Panc1 (cell line): ENCODE measurements around the gene LYSMD4. TPM values are rescaled to one million over a fixed set of nuclear protein-coding genes. Genes with fewer than 3 reads are reported as not detected.

ENCODE experiments used
- ATAC-seq: fragments of 200-7000 bp; cut with Tn5 transposase; 2 replicates; pipeline ENCODE4 v1.9.1; 2020; ENCODE audit warnings: mild to moderate bottlenecking, moderate library complexity
- BruUV-seq: library from RNA; stranded (reverse); fragments of 400-500 nt; replicated peaks from 2 replicates; lab custom pipeline; 2021; lab: Mats Ljungman, UMichigan
- CTCF ChIA-PET: fragments of 300-600 bp; sonication (Branson Sonifier 250); formaldehyde crosslinking; loops from one replicate; lab custom pipeline; 2022; ENCODE audit warnings: antibody characterized with exemption; lab: Charles Lee
- POLR2A ChIA-PET: fragments of 300-600 bp; sonication (Branson Sonifier 250); formaldehyde crosslinking; loops from one replicate; lab custom pipeline; 2022; ENCODE audit warnings: antibody characterized with exemption; lab: Charles Lee
- DNase-seq: peaks from one replicate; pipeline ENCODE4 v3.0.0-alpha.2; 2010; ENCODE audit warnings: low read depth, low spot score
- H3K27ac ChIP-seq: 2 replicates; pipeline ENCODE4 v1.5.1; 2011; ENCODE audit warnings: mild to moderate bottlenecking, low read length, inconsistent platforms
- H3K27me3 ChIP-seq: fragments of 200-500 bp; sonication (Bioruptor generic); 2 replicates; pipeline ENCODE4 v1.6.0; 2014; ENCODE audit warnings: low read length, inconsistent platforms; ENCODE audit not compliant: control insufficient read depth, insufficient read depth
- H3K36me3 ChIP-seq: fragments of 200-500 bp; sonication (Bioruptor generic); 2 replicates; pipeline ENCODE4 v1.5.1; 2014; ENCODE audit warnings: inconsistent platforms, mild to moderate bottlenecking, low read length, moderate library complexity; ENCODE audit not compliant: control insufficient read depth, insufficient read depth
- H3K4me1 ChIP-seq: 2 replicates; pipeline ENCODE4 v1.5.1; 2011; ENCODE audit warnings: inconsistent platforms, mild to moderate bottlenecking, low read length, moderate library complexity; ENCODE audit not compliant: control insufficient read depth, insufficient read depth
- H3K4me3 ChIP-seq, 2 experiments: 2 replicates each; pipeline ENCODE4 v1.5.1; 2011 to 2012; ENCODE audit warnings: low read depth in 2 of 2, low read length in 2 of 2, mild to moderate bottlenecking in 2 of 2, inconsistent platforms in 1 of 2, moderate library complexity in 1 of 2
- H3K9me3 ChIP-seq: fragments of 200-500 bp; sonication (Bioruptor generic); 2 replicates; pipeline ENCODE4 v1.5.1; 2014; ENCODE audit warnings: low read depth, mild to moderate bottlenecking, inconsistent platforms, low read length, moderate library complexity; ENCODE audit not compliant: control insufficient read depth, insufficient read depth
- CTCF ChIP-seq: fragments of 450-650 bp; IDR thresholded peaks from 2 replicates; pipeline ENCODE4 v1.5.1; 2017; ENCODE audit warnings: mild to moderate bottlenecking
- POLR2AphosphoS5 ChIP-seq: IDR thresholded peaks from 2 replicates; pipeline ENCODE4 v1.6.1; 2012; ENCODE audit warnings: mild to moderate bottlenecking, low read depth, low read length, moderate library complexity
- REST ChIP-seq, 2 experiments: IDR thresholded peaks; 2 replicates each; pipeline ENCODE4 v1.6.1; 2011 to 2012; ENCODE audit warnings: low read depth in 2 of 2, control low read depth in 1 of 2, low read length in 1 of 2, mild to moderate bottlenecking in 1 of 2, moderate library complexity in 1 of 2; ENCODE audit not compliant: insufficient read depth in 1 of 2
- SIN3A ChIP-seq: IDR thresholded peaks from 2 replicates; pipeline ENCODE4 v1.6.1; 2012; ENCODE audit warnings: low read depth, mild to moderate bottlenecking, low read length, moderate library complexity, borderline replicate concordance; ENCODE audit not compliant: insufficient read depth
- TCF7L2 ChIP-seq: IDR thresholded peaks from 2 replicates; pipeline ENCODE4 v1.6.1; 2011; ENCODE audit warnings: mild to moderate bottlenecking, low read depth, low read length, inconsistent platforms
- in situ Hi-C: cut with HindIII; loops from 2 replicates; pipeline ENCODE4 v1.10.0; 2016; ENCODE audit warnings: low sequenced_read_pairs, low pct_unique_long_range_greater_than_20kb
- intact Hi-C: fragments of 100-400 bp; cut with micrococcal nuclease; formaldehyde crosslinking; loops from one replicate; pipeline ENCODE4 v1.10.0; 2022; ENCODE audit not compliant: unreplicated experiment
- total RNA-seq: library from RNA; stranded (reverse); gene quantifications from one replicate; pipeline ENCODE4 v1.2.1, GENCODE V29; 2021; ENCODE audit not compliant: unreplicated experiment

Gene LYSMD4
- total RNA-seq, 1 experiment from 2014 or later, result 8.9 TPM

GRCh38 chr15:99708563-99708962 is 24.7 kb downstream of the LYSMD4 start:
- BruUV-seq, result no TSS peak
- in situ Hi-C loops, result no loop called here
- Histone ChIP-seq H3K4me1 (peaks cover 7% of the 10 kb centered on the region; the same call in 1 of the 2 replicates), H3K4me3 (no peak overlapping the region), H3K9me3 (no peaks in the 10 kb centered on the region), H3K27ac (no peak overlapping the region), H3K27me3 (no peaks in the 10 kb centered on the region), H3K36me3 (no peaks in the 10 kb centered on the region; the same call in 1 of the 2 replicates)
- no peak for ATAC-seq
- TF ChIP-seq CTCF, result no peak
- TF ChIP-seq POLR2AphosphoS5, result no peak
- no peak for TF ChIP-seq REST (IDR thresholded peaks at IDR 0.05; ENCODE audit: insufficient read depth in 1 of 2, low read depth in 2 of 2, low read length in 1 of 2)
- TF ChIP-seq SIN3A, result no peak
- TF ChIP-seq TCF7L2, result no peak
- intact Hi-C loops, result loop anchor here (10.0 kb wide), 1 partner anchor 304 kb away; no protein-coding TSS in a partner anchor
- DNase-seq, result no peak
- ChIA-PET POLR2A (no interaction called here), CTCF (no interaction called here)

GRCh38 chr15:99707473-99708270 is 25.6 kb downstream of the LYSMD4 start:
- no peak for ATAC-seq
- Histone ChIP-seq H3K4me3 (no peak overlapping the region), H3K27ac (no peak overlapping the region; the same call in 1 of the 2 replicates), H3K27me3 (no peaks in the 10 kb centered on the region), H3K9me3 (no peaks in the 10 kb centered on the region), H3K36me3 (no peaks in the 10 kb centered on the region), H3K4me1 (peaks cover 15% of the 10 kb centered on the region; the same call in 1 of the 2 replicates)
- CTCF ChIA-PET, result no interaction called here
- POLR2A ChIA-PET, result no interaction called here
- TF ChIP-seq REST (IDR thresholded peaks at IDR 0.05; ENCODE audit: insufficient read depth in 1 of 2, low read depth in 2 of 2, low read length in 1 of 2) (no peak), CTCF (no peak), SIN3A (no peak), TCF7L2 (no peak), POLR2AphosphoS5 (no peak)
- no peak for DNase-seq
- no TSS peak for BruUV-seq
- intact Hi-C loops, result loop anchor here (10.0 kb wide), 1 partner anchor 303 kb away; no protein-coding TSS in a partner anchor
- in situ Hi-C loops, result no loop called here
